Liver (tissue), 9 donors: ENCODE results near the gene NLGN1. TPM values are rescaled to one million over a fixed set of nuclear protein-coding genes. Genes with fewer than 3 reads are reported as not detected.

Source experiments
- DNase-seq: peaks from one replicate; pipeline ENCODE4 v3.0.0-alpha.2; 2017; ENCODE audit warnings: low spot score
- H3K27ac ChIP-seq, 2 donors: one replicate each; pipeline ENCODE4 v1.7.0; 2013; ENCODE audit warnings: inconsistent platforms in 2 of 2, low read length in 2 of 2, control low read depth in 1 of 2, low read depth in 1 of 2, mild to moderate bottlenecking in 1 of 2
- H3K27me3 ChIP-seq, 4 donors: one replicate each; pipeline versions ENCODE4 v1.6.1 to v1.7.0; 2013; ENCODE audit warnings: low read length in 3 of 4, inconsistent platforms in 1 of 4, mild to moderate bottlenecking in 1 of 4, moderate library complexity in 1 of 4; ENCODE audit not compliant: control insufficient read depth in 4 of 4, insufficient read depth in 4 of 4
- H3K36me3 ChIP-seq, 4 donors: one replicate each; pipeline versions ENCODE4 v1.6.1 to v1.7.0; 2013; ENCODE audit warnings: low read length in 3 of 4, mild to moderate bottlenecking in 3 of 4, low read depth in 1 of 4, moderate library complexity in 1 of 4; ENCODE audit not compliant: control insufficient read depth in 4 of 4, insufficient read depth in 3 of 4
- H3K4me1 ChIP-seq, 4 donors: one replicate each; pipeline versions ENCODE4 v1.6.1 to v1.7.0; 2013; ENCODE audit warnings: low read length in 3 of 4, mild to moderate bottlenecking in 3 of 4, moderate library complexity in 1 of 4; ENCODE audit not compliant: control insufficient read depth in 4 of 4, insufficient read depth in 4 of 4
- H3K4me3 ChIP-seq, 3 donors: one replicate each; pipeline versions ENCODE4 v1.6.1 to v1.7.0; 2013; ENCODE audit warnings: low read length in 3 of 3, control low read depth in 1 of 3, low read depth in 1 of 3, mild to moderate bottlenecking in 1 of 3
- H3K9ac ChIP-seq, 2 donors: one replicate each; pipeline ENCODE4 v1.7.0; 2013; ENCODE audit warnings: low read length in 2 of 2, mild to moderate bottlenecking in 2 of 2, moderate library complexity in 2 of 2, control low read depth in 1 of 2, low read depth in 1 of 2
- H3K9me3 ChIP-seq, 4 donors: one replicate each; pipeline versions ENCODE4 v1.6.1 to v1.7.0; 2013; ENCODE audit warnings: low read length in 3 of 4; ENCODE audit not compliant: control insufficient read depth in 4 of 4
- EGR1 ChIP-seq, 2 donors: IDR thresholded peaks; 2 replicates each; pipeline ENCODE4 v1.6.1; 2016 to 2018; ENCODE audit warnings: antibody characterized with exemption in 2 of 2, low read depth in 2 of 2
- FOXA1 ChIP-seq: IDR thresholded peaks from 2 replicates; pipeline ENCODE4 v1.6.1; 2016; ENCODE audit warnings: antibody characterized with exemption
- FOXA2 ChIP-seq: IDR thresholded peaks from 2 replicates; pipeline ENCODE4 v1.6.1; 2016; ENCODE audit warnings: antibody characterized with exemption
- GABPA ChIP-seq, 2 donors: IDR thresholded peaks in 1 of 2; conservative IDR thresholded peaks in 1 of 2; 2 replicates each; pipeline ENCODE4 v1.6.1; 2016; ENCODE audit warnings: antibody characterized with exemption in 2 of 2, mild to moderate bottlenecking in 1 of 2, moderate library complexity in 1 of 2
- HNF4A ChIP-seq, 2 donors: conservative IDR thresholded peaks; 2 replicates each; pipeline ENCODE4 v1.6.1; 2016; ENCODE audit warnings: antibody characterized with exemption in 2 of 2, mild to moderate bottlenecking in 2 of 2
- HNF4G ChIP-seq: IDR thresholded peaks from 2 replicates; pipeline ENCODE4 v1.6.1; 2016; ENCODE audit warnings: antibody characterized with exemption
- JUND ChIP-seq, 2 donors: IDR thresholded peaks; 2 replicates each; pipeline ENCODE4 v1.6.1; 2016; ENCODE audit warnings: antibody characterized with exemption in 2 of 2
- NR2F2 ChIP-seq: IDR thresholded peaks from 2 replicates; pipeline ENCODE4 v1.6.1; 2016; ENCODE audit warnings: antibody characterized with exemption
- RAD21 ChIP-seq, 2 donors: IDR thresholded peaks; 2 replicates each; pipeline ENCODE4 v1.6.1; 2016; ENCODE audit warnings: antibody characterized with exemption in 2 of 2, mild to moderate bottlenecking in 2 of 2
- RXRA ChIP-seq, 2 donors: IDR thresholded peaks; 2 replicates each; pipeline ENCODE4 v1.6.1; 2017 to 2018; ENCODE audit warnings: antibody characterized with exemption in 2 of 2, mild to moderate bottlenecking in 1 of 2
- SP1 ChIP-seq: IDR thresholded peaks from 2 replicates; pipeline ENCODE4 v1.6.1; 2018; ENCODE audit warnings: antibody characterized with exemption, mild to moderate bottlenecking
- TAF1 ChIP-seq: conservative IDR thresholded peaks from 2 replicates; pipeline ENCODE4 v1.6.1; 2016; ENCODE audit warnings: antibody characterized with exemption, mild to moderate bottlenecking
- YY1 ChIP-seq: IDR thresholded peaks from 2 replicates; pipeline ENCODE4 v1.6.1; 2016; ENCODE audit warnings: antibody characterized with exemption, mild to moderate bottlenecking
- WGBS: extraction: QIAGEN DNeasy Blood & Tissue Kit; methylation state at CpG from one replicate; pipeline ENCODE4 v1.1.7; 2013; 5-methylcytosine and 5-hydroxymethylcytosine counted together
- polyA plus RNA-seq, 2 donors: library from polyadenylated mRNA; stranded (reverse) in 1 of 2; unstranded in 1 of 2; fragments of 200-250 nt in 1 of 2; fragments of >200 nt in 1 of 2; fragmentation: Nextera tagmentation in 1 of 2; extraction: Ambion mirVana in 1 of 2; gene quantifications; one replicate each; pipeline versions ENCODE4 v1.2.1 to v1.2.3, GENCODE V29; 2013 to 2015
- total RNA-seq, 2 donors: library from RNA; depleted of rRNA; stranded (reverse); fragments of >200 nt; gene quantifications; one replicate each; pipeline ENCODE4 v1.2.3, GENCODE V29; 2014
- TF ChIP-seq, protein P1 (sequence below): IDR thresholded peaks from 2 replicates; pipeline ENCODE4 v1.6.1; 2016; ENCODE audit warnings: antibody characterized with exemption
- TF ChIP-seq, protein P2 (sequence below): fragments of 150-350 bp; IDR thresholded peaks from 2 replicates; pipeline ENCODE4 v1.5.1; 2017; ENCODE audit warnings: improper control_type of control experiment, low read depth, low read length; ENCODE audit not compliant: missing input control
- TF ChIP-seq, protein P3 (sequence below): IDR thresholded peaks from 2 replicates; pipeline ENCODE4 v1.6.1; 2016; ENCODE audit warnings: antibody characterized with exemption
- TF ChIP-seq, protein P4 (sequence below): IDR thresholded peaks from 2 replicates; pipeline ENCODE4 v1.6.1; 2016; ENCODE audit warnings: antibody characterized with exemption
- TF ChIP-seq, protein P5 (sequence below): IDR thresholded peaks from 2 replicates; pipeline ENCODE4 v1.6.1; 2016; ENCODE audit warnings: antibody characterized with exemption, mild to moderate bottlenecking
- donor health status: healthy.
- donor health status: healthy.
- donor health status: healthy.
- donor health status: healthy.
- donor health status: healthy.

NLGN1 gene
- total and polyA plus RNA-seq, 4 donors = 0.02 to 0.67 (median 0.37) TPM; not detected in 1

DNA sequence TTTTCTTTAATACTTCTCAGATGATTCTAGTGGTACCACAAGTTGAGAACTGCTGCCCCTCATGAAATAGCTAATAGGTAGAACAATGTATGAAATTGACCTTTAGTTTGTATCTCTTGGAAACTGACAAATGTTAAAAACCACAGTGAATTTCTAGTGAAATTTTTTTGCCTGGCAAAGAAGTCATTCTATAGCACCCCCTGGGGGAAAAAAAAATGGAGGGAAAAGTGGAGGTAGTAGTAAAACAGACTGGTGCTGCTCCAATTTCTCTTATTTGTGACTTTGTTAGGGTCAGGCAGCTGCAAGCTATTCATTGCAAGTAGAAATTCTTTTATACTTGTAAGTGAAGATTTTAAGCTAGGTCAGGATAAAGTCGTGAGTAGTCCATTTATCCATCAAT lies 605.0 kb downstream of the NLGN1 start:
- TF ChIP-seq, protein P1, sequence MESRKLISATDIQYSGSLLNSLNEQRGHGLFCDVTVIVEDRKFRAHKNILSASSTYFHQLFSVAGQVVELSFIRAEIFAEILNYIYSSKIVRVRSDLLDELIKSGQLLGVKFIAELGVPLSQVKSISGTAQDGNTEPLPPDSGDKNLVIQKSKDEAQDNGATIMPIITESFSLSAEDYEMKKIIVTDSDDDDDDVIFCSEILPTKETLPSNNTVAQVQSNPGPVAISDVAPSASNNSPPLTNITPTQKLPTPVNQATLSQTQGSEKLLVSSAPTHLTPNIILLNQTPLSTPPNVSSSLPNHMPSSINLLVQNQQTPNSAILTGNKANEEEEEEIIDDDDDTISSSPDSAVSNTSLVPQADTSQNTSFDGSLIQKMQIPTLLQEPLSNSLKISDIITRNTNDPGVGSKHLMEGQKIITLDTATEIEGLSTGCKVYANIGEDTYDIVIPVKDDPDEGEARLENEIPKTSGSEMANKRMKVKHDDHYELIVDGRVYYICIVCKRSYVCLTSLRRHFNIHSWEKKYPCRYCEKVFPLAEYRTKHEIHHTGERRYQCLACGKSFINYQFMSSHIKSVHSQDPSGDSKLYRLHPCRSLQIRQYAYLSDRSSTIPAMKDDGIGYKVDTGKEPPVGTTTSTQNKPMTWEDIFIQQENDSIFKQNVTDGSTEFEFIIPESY = no peak
- TF ChIP-seq NR2F2 (no peak), SP1 (no peak), FOXA1 (no peak), GABPA (IDR thresholded peaks at IDR 0.05 in 1 of 2, conservative IDR thresholded peaks at IDR 0.05 in 1 of 2) (no peak), YY1 (no peak), RAD21 (IDR thresholded peaks at IDR 0.05) (no peak), JUND (IDR thresholded peaks at IDR 0.05) (no peak), EGR1 (IDR thresholded peaks at IDR 0.05; ENCODE audit: low read depth in 2 of 2) (no peak), RXRA (IDR thresholded peaks at IDR 0.05) (no peak), FOXA2 (no peak), HNF4A (conservative IDR thresholded peaks at IDR 0.05) (no peak)
- TF ChIP-seq, protein P2, sequence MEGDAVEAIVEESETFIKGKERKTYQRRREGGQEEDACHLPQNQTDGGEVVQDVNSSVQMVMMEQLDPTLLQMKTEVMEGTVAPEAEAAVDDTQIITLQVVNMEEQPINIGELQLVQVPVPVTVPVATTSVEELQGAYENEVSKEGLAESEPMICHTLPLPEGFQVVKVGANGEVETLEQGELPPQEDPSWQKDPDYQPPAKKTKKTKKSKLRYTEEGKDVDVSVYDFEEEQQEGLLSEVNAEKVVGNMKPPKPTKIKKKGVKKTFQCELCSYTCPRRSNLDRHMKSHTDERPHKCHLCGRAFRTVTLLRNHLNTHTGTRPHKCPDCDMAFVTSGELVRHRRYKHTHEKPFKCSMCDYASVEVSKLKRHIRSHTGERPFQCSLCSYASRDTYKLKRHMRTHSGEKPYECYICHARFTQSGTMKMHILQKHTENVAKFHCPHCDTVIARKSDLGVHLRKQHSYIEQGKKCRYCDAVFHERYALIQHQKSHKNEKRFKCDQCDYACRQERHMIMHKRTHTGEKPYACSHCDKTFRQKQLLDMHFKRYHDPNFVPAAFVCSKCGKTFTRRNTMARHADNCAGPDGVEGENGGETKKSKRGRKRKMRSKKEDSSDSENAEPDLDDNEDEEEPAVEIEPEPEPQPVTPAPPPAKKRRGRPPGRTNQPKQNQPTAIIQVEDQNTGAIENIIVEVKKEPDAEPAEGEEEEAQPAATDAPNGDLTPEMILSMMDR = no peak
- TF ChIP-seq, protein P3, sequence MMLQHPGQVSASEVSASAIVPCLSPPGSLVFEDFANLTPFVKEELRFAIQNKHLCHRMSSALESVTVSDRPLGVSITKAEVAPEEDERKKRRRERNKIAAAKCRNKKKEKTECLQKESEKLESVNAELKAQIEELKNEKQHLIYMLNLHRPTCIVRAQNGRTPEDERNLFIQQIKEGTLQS = no peak
- TF ChIP-seq, protein P4, sequence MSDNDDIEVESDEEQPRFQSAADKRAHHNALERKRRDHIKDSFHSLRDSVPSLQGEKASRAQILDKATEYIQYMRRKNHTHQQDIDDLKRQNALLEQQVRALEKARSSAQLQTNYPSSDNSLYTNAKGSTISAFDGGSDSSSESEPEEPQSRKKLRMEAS = no peak
- TF ChIP-seq, protein P5, sequence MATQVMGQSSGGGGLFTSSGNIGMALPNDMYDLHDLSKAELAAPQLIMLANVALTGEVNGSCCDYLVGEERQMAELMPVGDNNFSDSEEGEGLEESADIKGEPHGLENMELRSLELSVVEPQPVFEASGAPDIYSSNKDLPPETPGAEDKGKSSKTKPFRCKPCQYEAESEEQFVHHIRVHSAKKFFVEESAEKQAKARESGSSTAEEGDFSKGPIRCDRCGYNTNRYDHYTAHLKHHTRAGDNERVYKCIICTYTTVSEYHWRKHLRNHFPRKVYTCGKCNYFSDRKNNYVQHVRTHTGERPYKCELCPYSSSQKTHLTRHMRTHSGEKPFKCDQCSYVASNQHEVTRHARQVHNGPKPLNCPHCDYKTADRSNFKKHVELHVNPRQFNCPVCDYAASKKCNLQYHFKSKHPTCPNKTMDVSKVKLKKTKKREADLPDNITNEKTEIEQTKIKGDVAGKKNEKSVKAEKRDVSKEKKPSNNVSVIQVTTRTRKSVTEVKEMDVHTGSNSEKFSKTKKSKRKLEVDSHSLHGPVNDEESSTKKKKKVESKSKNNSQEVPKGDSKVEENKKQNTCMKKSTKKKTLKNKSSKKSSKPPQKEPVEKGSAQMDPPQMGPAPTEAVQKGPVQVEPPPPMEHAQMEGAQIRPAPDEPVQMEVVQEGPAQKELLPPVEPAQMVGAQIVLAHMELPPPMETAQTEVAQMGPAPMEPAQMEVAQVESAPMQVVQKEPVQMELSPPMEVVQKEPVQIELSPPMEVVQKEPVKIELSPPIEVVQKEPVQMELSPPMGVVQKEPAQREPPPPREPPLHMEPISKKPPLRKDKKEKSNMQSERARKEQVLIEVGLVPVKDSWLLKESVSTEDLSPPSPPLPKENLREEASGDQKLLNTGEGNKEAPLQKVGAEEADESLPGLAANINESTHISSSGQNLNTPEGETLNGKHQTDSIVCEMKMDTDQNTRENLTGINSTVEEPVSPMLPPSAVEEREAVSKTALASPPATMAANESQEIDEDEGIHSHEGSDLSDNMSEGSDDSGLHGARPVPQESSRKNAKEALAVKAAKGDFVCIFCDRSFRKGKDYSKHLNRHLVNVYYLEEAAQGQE = no peak
- no peaks in the 10 kb centered on the region for H3K9me3 ChIP-seq
- H3K4me3 ChIP-seq = no peak overlapping the region
- H3K27me3 ChIP-seq = peaks cover 0 to 3% (median 0%) of the 10 kb centered on the region in 4 donors
- DNase-seq = no peak
- no peaks in the 10 kb centered on the region for H3K36me3 ChIP-seq
- no peak overlapping the region for H3K27ac ChIP-seq
- no peak overlapping the region for H3K9ac ChIP-seq
- 44% methylated on average over 1 of the region's 1 CpG for WGBS
- H3K4me1 ChIP-seq = no peaks in the 10 kb centered on the region

GRCh38 chr3:174010907-174011306 lies 613.4 kb downstream of the NLGN1 start:
- no peak for TF ChIP-seq TAF1
- TF ChIP-seq RXRA (IDR thresholded peaks at IDR 0.05) = no peak
- TF ChIP-seq GABPA (IDR thresholded peaks at IDR 0.05 in 1 of 2, conservative IDR thresholded peaks at IDR 0.05 in 1 of 2) = no peak
- no peak for TF ChIP-seq RAD21 (IDR thresholded peaks at IDR 0.05)
- TF ChIP-seq, protein P5 = no peak
- no peak for TF ChIP-seq FOXA2
- TF ChIP-seq HNF4A (conservative IDR thresholded peaks at IDR 0.05) = no peak
- TF ChIP-seq HNF4G = no peak
- no peak for TF ChIP-seq SP1
- TF ChIP-seq NR2F2 = no peak
- H3K4me1 ChIP-seq = no peaks in the 10 kb centered on the region
- DNase-seq = no peak
- peaks cover 0 to 10% (median 0%) of the 10 kb centered on the region in 4 donors for H3K27me3 ChIP-seq
- H3K27ac ChIP-seq = no peak overlapping the region
- no peaks in the 10 kb centered on the region for H3K36me3 ChIP-seq
- no peak overlapping the region for H3K4me3 ChIP-seq
- H3K9ac ChIP-seq = no peak overlapping the region
- 73% methylated on average over 1 of the region's 1 CpG for WGBS
- H3K9me3 ChIP-seq = no peaks in the 10 kb centered on the region
